ENCODE measurements around the gene SSBP3. TPM values are rescaled to one million over a fixed set of nuclear protein-coding genes. Genes with fewer than 3 reads are reported as not detected.
"Not testable (repeated sequence)": the region's sequence is repeated elsewhere in the genome, so short reads cannot be mapped to it uniquely, and the experiment has no call there.

SSBP3 gene
- total RNA-seq (2014; rRNA removed; shearing (Covaris generic)) = 15.5 and 18.2 TPM in 2 replicates

- DNase-seq (ENCODE audit: low spot score) = peak; percentile 92
Measured at GRCh38 chr1:54406339-54407153, at the start of gene SSBP3. Gene SSBP3 (minus strand): TSS chr1:54406394.

- DNase-seq (ENCODE audit: low spot score) = no peak
Measured at GRCh38 chr1:54453509-54453908, 47.3 kb upstream of the SSBP3 start.

- no peak for DNase-seq (ENCODE audit: low spot score)
Measured at GRCh38 chr1:54453022-54453421, 46.8 kb upstream of the SSBP3 start.

GRCh38 chr1:54449431-54449830 is 43.2 kb upstream of the SSBP3 start:
- not testable (repeated sequence) for DNase-seq (ENCODE audit: low spot score)

- not testable (repeated sequence) for DNase-seq (ENCODE audit: low spot score)
Measured at GRCh38 chr1:54448801-54449200, 42.6 kb upstream of the SSBP3 start.

- not testable (repeated sequence) for DNase-seq (ENCODE audit: low spot score)
Measured at GRCh38 chr1:54447081-54447480, 40.9 kb upstream of the SSBP3 start.

- no peak for DNase-seq (ENCODE audit: low spot score)
Measured at GRCh38 chr1:54442185-54442584, 36.0 kb upstream of the SSBP3 start.

- DNase-seq (ENCODE audit: low spot score) = no peak
Measured at GRCh38 chr1:54439550-54440223, 33.5 kb upstream of the SSBP3 start.

- no peak for DNase-seq (ENCODE audit: low spot score)
Measured at GRCh38 chr1:54437783-54438182, 31.6 kb upstream of the SSBP3 start.

- DNase-seq (ENCODE audit: low spot score) = no peak
Measured at GRCh38 chr1:54436826-54437225, 30.6 kb upstream of the SSBP3 start.

GRCh38 chr1:54429838-54430237 is 23.6 kb upstream of the SSBP3 start:
- DNase-seq (ENCODE audit: low spot score) = no peak

GRCh38 chr1:54428837-54429518 is 22.8 kb upstream of the SSBP3 start:
- DNase-seq (ENCODE audit: low spot score) = no peak

- no peak for DNase-seq (ENCODE audit: low spot score)
Measured at GRCh38 chr1:54425152-54425584, 19.0 kb upstream of the SSBP3 start.

- DNase-seq (ENCODE audit: low spot score) = no peak
Measured at GRCh38 chr1:54424398-54424797, 18.2 kb upstream of the SSBP3 start.

GRCh38 chr1:54421101-54421504 is 14.9 kb upstream of the SSBP3 start:
- no peak for DNase-seq (ENCODE audit: low spot score)

GRCh38 chr1:54418598-54418997 is 12.4 kb upstream of the SSBP3 start:
- not testable (repeated sequence) for DNase-seq (ENCODE audit: low spot score)

- DNase-seq (ENCODE audit: low spot score) = no peak
Measured at GRCh38 chr1:54417123-54417522, 10.9 kb upstream of the SSBP3 start.

- DNase-seq (ENCODE audit: low spot score) = no peak
Measured at GRCh38 chr1:54416435-54416834, 10.2 kb upstream of the SSBP3 start.

- no peak for DNase-seq (ENCODE audit: low spot score)
Measured at GRCh38 chr1:54415991-54416390, 9.8 kb upstream of the SSBP3 start.

GRCh38 chr1:54415533-54415932 is 9.3 kb upstream of the SSBP3 start:
- no peak for DNase-seq (ENCODE audit: low spot score)

- no peak for DNase-seq (ENCODE audit: low spot score)
Measured at GRCh38 chr1:54413732-54414131, 7.5 kb upstream of the SSBP3 start.

- no peak for DNase-seq (ENCODE audit: low spot score)
Measured at GRCh38 chr1:54413295-54413694, 7.1 kb upstream of the SSBP3 start.

Measured in HT-29 (cell line).